ENCODE data around the gene TAS2R16. TPM values are rescaled to one million over a fixed set of nuclear protein-coding genes. Genes with fewer than 3 reads are reported as not detected.

Gene TAS2R16
- polyA plus RNA-seq, 1 donor from 2014 or later, result not detected

DNA sequence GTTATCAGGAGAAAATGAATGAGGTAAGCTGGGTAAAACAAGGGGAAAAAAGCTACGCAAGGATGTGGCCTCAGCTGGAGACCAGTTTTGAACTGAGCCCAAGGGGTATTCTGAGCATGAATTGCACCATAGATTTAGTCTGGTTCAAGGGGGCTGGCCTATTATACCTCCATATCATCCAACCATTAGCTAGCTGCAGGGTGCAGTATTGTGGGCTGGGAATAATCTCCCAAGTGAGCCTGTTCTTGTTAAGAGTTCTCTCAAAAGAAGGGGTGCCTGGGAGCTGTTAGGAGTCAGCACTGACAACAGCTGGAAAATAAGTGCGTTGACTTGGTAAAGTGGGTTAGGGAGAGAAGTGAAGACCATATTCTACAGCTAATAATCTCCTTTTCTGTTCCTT is 8.0 kb downstream of the TAS2R16 start:
- no peaks in the 10 kb centered on the region for H3K27me3 ChIP-seq (ENCODE audit: insufficient read depth, low read depth, low read length)
- no peaks in the 10 kb centered on the region for H3F3A ChIP-seq (ENCODE audit: insufficient read depth, low read length, poor library complexity, severe bottlenecking)
- no peak overlapping the region for H3K4me3 ChIP-seq (ENCODE audit: low read length)
- no peaks in the 10 kb centered on the region for H3K9me2 ChIP-seq (ENCODE audit: insufficient read depth, low read length)
- no peaks in the 10 kb centered on the region for H3K79me2 ChIP-seq (replicated peaks; ENCODE audit: insufficient read depth, low read length)
- no peak overlapping the region for H2AFZ ChIP-seq (ENCODE audit: low read depth, low read length)
- no peak overlapping the region for H3K4me2 ChIP-seq (ENCODE audit: low read length)
- H3K9me3 ChIP-seq (ENCODE audit: low read length), result no peaks in the 10 kb centered on the region
- TF ChIP-seq, protein P1, sequence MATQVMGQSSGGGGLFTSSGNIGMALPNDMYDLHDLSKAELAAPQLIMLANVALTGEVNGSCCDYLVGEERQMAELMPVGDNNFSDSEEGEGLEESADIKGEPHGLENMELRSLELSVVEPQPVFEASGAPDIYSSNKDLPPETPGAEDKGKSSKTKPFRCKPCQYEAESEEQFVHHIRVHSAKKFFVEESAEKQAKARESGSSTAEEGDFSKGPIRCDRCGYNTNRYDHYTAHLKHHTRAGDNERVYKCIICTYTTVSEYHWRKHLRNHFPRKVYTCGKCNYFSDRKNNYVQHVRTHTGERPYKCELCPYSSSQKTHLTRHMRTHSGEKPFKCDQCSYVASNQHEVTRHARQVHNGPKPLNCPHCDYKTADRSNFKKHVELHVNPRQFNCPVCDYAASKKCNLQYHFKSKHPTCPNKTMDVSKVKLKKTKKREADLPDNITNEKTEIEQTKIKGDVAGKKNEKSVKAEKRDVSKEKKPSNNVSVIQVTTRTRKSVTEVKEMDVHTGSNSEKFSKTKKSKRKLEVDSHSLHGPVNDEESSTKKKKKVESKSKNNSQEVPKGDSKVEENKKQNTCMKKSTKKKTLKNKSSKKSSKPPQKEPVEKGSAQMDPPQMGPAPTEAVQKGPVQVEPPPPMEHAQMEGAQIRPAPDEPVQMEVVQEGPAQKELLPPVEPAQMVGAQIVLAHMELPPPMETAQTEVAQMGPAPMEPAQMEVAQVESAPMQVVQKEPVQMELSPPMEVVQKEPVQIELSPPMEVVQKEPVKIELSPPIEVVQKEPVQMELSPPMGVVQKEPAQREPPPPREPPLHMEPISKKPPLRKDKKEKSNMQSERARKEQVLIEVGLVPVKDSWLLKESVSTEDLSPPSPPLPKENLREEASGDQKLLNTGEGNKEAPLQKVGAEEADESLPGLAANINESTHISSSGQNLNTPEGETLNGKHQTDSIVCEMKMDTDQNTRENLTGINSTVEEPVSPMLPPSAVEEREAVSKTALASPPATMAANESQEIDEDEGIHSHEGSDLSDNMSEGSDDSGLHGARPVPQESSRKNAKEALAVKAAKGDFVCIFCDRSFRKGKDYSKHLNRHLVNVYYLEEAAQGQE (IDR thresholded peaks at IDR 0.05; ENCODE audit: borderline replicate concordance), result no peak
- TF ChIP-seq EZH2 (IDR thresholded peaks at IDR 0.05; ENCODE audit: borderline replicate concordance, insufficient read depth, low read length, poor library complexity, severe bottlenecking) (no peak), SMC3 (conservative IDR thresholded peaks at IDR 0.05; ENCODE audit: poor library complexity) (no peak), MXI1 (conservative IDR thresholded peaks at IDR 0.05; ENCODE audit: poor library complexity, severe bottlenecking) (no peak), EP300 (conservative IDR thresholded peaks at IDR 0.05; ENCODE audit: poor library complexity, severe bottlenecking) (no peak), CTCF (IDR thresholded peaks at IDR 0.05; ENCODE audit: poor library complexity, severe bottlenecking) (no peak), TAF1 (IDR thresholded peaks at IDR 0.05; ENCODE audit: low read depth) (no peak), POLR2AphosphoS5 (IDR thresholded peaks at IDR 0.05) (no peak), RAD21 (conservative IDR thresholded peaks at IDR 0.05) (no peak)
- H3K27ac ChIP-seq (ENCODE audit: low read length), result no peak overlapping the region
- H3K36me3 ChIP-seq (ENCODE audit: insufficient read depth, low read length), result no peaks in the 10 kb centered on the region
- no peaks in the 10 kb centered on the region for H4K20me1 ChIP-seq (ENCODE audit: insufficient read depth)
- no peak overlapping the region for H3K9ac ChIP-seq (ENCODE audit: low read length)

DNA sequence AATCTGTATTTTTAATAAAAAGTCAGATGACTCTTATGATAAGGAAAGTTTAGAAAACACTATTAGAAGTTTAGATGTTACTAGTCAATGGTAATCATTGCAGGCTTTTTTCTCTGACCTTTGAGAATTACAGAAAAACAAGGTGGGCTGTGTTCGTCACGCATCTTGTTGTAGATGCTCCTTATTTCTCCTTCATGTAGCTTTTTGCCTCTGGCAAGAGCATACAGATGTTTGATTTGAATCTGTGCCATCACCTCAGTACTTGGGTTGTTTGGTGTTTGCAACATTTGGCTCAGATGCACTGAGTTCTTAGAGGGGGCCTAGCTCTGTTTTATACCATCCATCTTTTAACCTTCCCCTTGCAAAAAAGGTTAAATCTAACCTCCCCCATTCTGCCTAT is 11.5 kb downstream of the TAS2R16 start:
- Histone ChIP-seq H3K79me2 (replicated peaks; ENCODE audit: insufficient read depth, low read length) (no peaks in the 10 kb centered on the region), H3K4me2 (ENCODE audit: low read length) (no peak overlapping the region), H3K4me3 (ENCODE audit: low read length) (no peak overlapping the region), H3K9me3 (ENCODE audit: low read length) (no peaks in the 10 kb centered on the region), H3K36me3 (ENCODE audit: insufficient read depth, low read length) (no peaks in the 10 kb centered on the region), H4K20me1 (ENCODE audit: insufficient read depth) (no peaks in the 10 kb centered on the region), H3K27me3 (ENCODE audit: insufficient read depth, low read depth, low read length) (no peaks in the 10 kb centered on the region), H3K9me2 (ENCODE audit: insufficient read depth, low read length) (no peaks in the 10 kb centered on the region), H3K27ac (ENCODE audit: low read length) (peak overlapping the region; percentile 27), H3F3A (ENCODE audit: insufficient read depth, low read length, poor library complexity, severe bottlenecking) (no peaks in the 10 kb centered on the region), H3K9ac (ENCODE audit: low read length) (no peak overlapping the region), H2AFZ (ENCODE audit: low read depth, low read length) (no peak overlapping the region)
- TF ChIP-seq POLR2AphosphoS5 (IDR thresholded peaks at IDR 0.05), result no peak

DNA sequence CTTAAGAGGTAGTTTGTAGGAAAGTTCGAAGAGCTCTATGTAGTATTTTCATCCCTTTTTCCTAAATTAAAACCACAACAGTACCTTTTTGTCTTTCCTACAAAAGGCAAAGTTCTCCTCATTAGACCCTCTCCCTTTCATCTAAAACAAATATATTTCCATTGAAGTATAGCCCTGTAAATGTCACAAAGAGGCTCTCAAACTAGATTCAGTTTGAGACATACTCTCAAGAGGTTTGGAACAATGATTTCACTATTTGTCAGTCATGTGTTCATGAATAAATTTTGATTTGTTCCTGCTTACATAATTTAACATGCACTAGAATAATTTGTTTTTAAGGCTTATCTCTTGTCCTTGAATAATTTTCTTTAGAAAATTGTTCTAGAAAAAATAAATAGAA is 12.2 kb downstream of the TAS2R16 start:
- Histone ChIP-seq H3K9me2 (ENCODE audit: insufficient read depth, low read length) (no peaks in the 10 kb centered on the region), H3K9ac (ENCODE audit: low read length) (no peak overlapping the region), H3K27ac (ENCODE audit: low read length) (peak overlapping the region; percentile 27), H3K36me3 (ENCODE audit: insufficient read depth, low read length) (no peaks in the 10 kb centered on the region), H3K4me3 (ENCODE audit: low read length) (no peak overlapping the region), H3K9me3 (ENCODE audit: low read length) (no peaks in the 10 kb centered on the region), H3F3A (ENCODE audit: insufficient read depth, low read length, poor library complexity, severe bottlenecking) (no peaks in the 10 kb centered on the region), H3K79me2 (replicated peaks; ENCODE audit: insufficient read depth, low read length) (no peaks in the 10 kb centered on the region), H3K27me3 (ENCODE audit: insufficient read depth, low read depth, low read length) (no peaks in the 10 kb centered on the region), H2AFZ (ENCODE audit: low read depth, low read length) (no peak overlapping the region), H3K4me2 (ENCODE audit: low read length) (no peak overlapping the region), H4K20me1 (ENCODE audit: insufficient read depth) (no peaks in the 10 kb centered on the region)
- no peak for TF ChIP-seq EZH2 (IDR thresholded peaks at IDR 0.05; ENCODE audit: borderline replicate concordance, insufficient read depth, low read length, poor library complexity, severe bottlenecking)
- no peak for TF ChIP-seq TAF1 (IDR thresholded peaks at IDR 0.05; ENCODE audit: low read depth)
- TF ChIP-seq CTCF (IDR thresholded peaks at IDR 0.05; ENCODE audit: poor library complexity, severe bottlenecking), result no peak
- TF ChIP-seq SMC3 (conservative IDR thresholded peaks at IDR 0.05; ENCODE audit: poor library complexity), result no peak
- TF ChIP-seq EP300 (conservative IDR thresholded peaks at IDR 0.05; ENCODE audit: poor library complexity, severe bottlenecking), result peak; percentile 25

All from neural cell (in vitro differentiated cells).